HFFc6 (cell line): ENCODE measurements around the gene CTNND2. TPM values are rescaled to one million over a fixed set of nuclear protein-coding genes. Genes with fewer than 3 reads are reported as not detected.

ENCODE experiments used
- DNase-seq: peaks from one replicate; pipeline ENCODE4 v3.0.0-alpha.2; 2018
- H3K27ac Mint-ChIP-seq: 2 replicates; pipeline ENCODE4 v1.8.0; 2020; ENCODE audit warnings: mild to moderate bottlenecking, mixed read lengths
- H3K27me3 Mint-ChIP-seq: 2 replicates; pipeline ENCODE4 v1.8.0; 2021; ENCODE audit warnings: mild to moderate bottlenecking, moderate library complexity, mixed read lengths; ENCODE audit not compliant: insufficient read depth
- H3K36me3 Mint-ChIP-seq: 2 replicates; pipeline ENCODE4 v1.8.0; 2021; ENCODE audit warnings: low read depth, mixed read lengths
- H3K4me1 Mint-ChIP-seq: 2 replicates; pipeline ENCODE4 v1.8.0; 2020; ENCODE audit warnings: low read depth, mixed read lengths
- H3K4me3 Mint-ChIP-seq: 2 replicates; pipeline ENCODE4 v1.8.0; 2020; ENCODE audit warnings: mild to moderate bottlenecking, moderate library complexity, mixed read lengths
- H3K9me3 Mint-ChIP-seq: 2 replicates; pipeline ENCODE4 v1.8.0; 2020; ENCODE audit warnings: mild to moderate bottlenecking, mixed read lengths
- total RNA-seq, 6 experiments: library from RNA; stranded (reverse); fragmentation: NEBNext Ultra II Directional; extraction: Animal tissue kit (Norgen Biotek cat#: 25700); gene quantifications; 2 replicates in 1 of 6; 3 replicates in 5 of 6; pipeline ENCODE4 v1.2.3, GENCODE V29; 2021
- TF ChIP-seq, protein P1 (sequence below): fragments of 200-600 bp; sonication (generic); IDR thresholded peaks from 2 replicates; pipeline ENCODE4 v1.5.0; 2021; ENCODE audit warnings: antibody characterized with exemption, mild to moderate bottlenecking

The CTNND2 gene
- total RNA-seq, 6 experiments from 2014 or later = not detected

GRCh38 chr5:11027660-11028059 is 876.6 kb downstream of the CTNND2 start:
- Mint-ChIP-seq H3K27me3 (peaks cover 12% of the 10 kb centered on the region), H3K27ac (no peak overlapping the region), H3K4me1 (no peaks in the 10 kb centered on the region)

GRCh38 chr5:11026543-11026942 is 877.7 kb downstream of the CTNND2 start:
- no peak overlapping the region for H3K27ac Mint-ChIP-seq
- H3K27me3 Mint-ChIP-seq = peaks cover 14% of the 10 kb centered on the region
- TF ChIP-seq, protein P1, sequence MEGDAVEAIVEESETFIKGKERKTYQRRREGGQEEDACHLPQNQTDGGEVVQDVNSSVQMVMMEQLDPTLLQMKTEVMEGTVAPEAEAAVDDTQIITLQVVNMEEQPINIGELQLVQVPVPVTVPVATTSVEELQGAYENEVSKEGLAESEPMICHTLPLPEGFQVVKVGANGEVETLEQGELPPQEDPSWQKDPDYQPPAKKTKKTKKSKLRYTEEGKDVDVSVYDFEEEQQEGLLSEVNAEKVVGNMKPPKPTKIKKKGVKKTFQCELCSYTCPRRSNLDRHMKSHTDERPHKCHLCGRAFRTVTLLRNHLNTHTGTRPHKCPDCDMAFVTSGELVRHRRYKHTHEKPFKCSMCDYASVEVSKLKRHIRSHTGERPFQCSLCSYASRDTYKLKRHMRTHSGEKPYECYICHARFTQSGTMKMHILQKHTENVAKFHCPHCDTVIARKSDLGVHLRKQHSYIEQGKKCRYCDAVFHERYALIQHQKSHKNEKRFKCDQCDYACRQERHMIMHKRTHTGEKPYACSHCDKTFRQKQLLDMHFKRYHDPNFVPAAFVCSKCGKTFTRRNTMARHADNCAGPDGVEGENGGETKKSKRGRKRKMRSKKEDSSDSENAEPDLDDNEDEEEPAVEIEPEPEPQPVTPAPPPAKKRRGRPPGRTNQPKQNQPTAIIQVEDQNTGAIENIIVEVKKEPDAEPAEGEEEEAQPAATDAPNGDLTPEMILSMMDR = no peak
- H3K36me3 Mint-ChIP-seq = peaks cover 4% of the 10 kb centered on the region; the same call in 1 of the 2 replicates
- no peak for DNase-seq
- no peak overlapping the region for H3K4me3 Mint-ChIP-seq
- no peaks in the 10 kb centered on the region for H3K4me1 Mint-ChIP-seq
- peaks cover 14% of the 10 kb centered on the region for H3K9me3 Mint-ChIP-seq

More at GRCh38 chr5:11027660-11028059, 876.6 kb downstream of the CTNND2 start:
- no peak for DNase-seq
- TF ChIP-seq, protein P1 = no peak
- Mint-ChIP-seq H3K9me3 (peaks cover 14% of the 10 kb centered on the region), H3K36me3 (peaks cover 4% of the 10 kb centered on the region; the same call in 1 of the 2 replicates), H3K4me3 (no peak overlapping the region)

- Mint-ChIP-seq H3K9me3 (no peaks in the 10 kb centered on the region), H3K27me3 (peaks cover 16% of the 10 kb centered on the region), H3K4me3 (no peak overlapping the region), H3K4me1 (no peaks in the 10 kb centered on the region), H3K36me3 (no peaks in the 10 kb centered on the region), H3K27ac (no peak overlapping the region)
- no peak for DNase-seq
- TF ChIP-seq, protein P1 = no peak
These were observed 880.3 kb downstream of the CTNND2 start for GRCh38 chr5:11023945-11024344.

DNA sequence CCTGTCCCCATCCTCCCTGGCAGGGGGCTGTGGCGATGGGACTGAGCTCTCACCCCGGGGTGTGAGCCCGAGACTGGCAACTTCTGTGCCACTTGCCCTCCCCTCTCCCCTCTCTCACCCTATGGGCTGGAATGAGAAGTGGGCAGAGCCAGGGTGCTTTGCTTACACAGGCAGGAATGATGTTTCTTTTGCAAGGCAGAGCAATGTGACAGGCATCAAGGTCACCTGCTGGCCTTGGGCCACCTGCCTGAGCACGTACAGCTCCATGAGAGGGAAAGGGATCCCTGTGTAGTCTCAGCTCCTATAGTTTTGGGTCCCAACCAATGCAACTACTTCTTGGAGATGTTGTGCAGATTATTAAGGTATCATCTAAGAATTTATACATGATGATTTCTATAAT is 890.5 kb downstream of the CTNND2 start:
- Mint-ChIP-seq H3K9me3 (no peaks in the 10 kb centered on the region), H3K36me3 (no peaks in the 10 kb centered on the region), H3K27ac (no peak overlapping the region), H3K4me1 (no peaks in the 10 kb centered on the region), H3K4me3 (no peak overlapping the region), H3K27me3 (peaks cover 14% of the 10 kb centered on the region)
- no peak for DNase-seq
- TF ChIP-seq, protein P1 = no peak

- Mint-ChIP-seq H3K27ac (no peak overlapping the region), H3K27me3 (peaks cover 14% of the 10 kb centered on the region), H3K36me3 (no peaks in the 10 kb centered on the region), H3K4me3 (no peak overlapping the region), H3K9me3 (no peaks in the 10 kb centered on the region), H3K4me1 (no peaks in the 10 kb centered on the region)
- no peak for DNase-seq
- TF ChIP-seq, protein P1 = no peak
These were observed 892.0 kb downstream of the CTNND2 start for GRCh38 chr5:11012295-11012694.
